H9 (cell line): ENCODE data around the gene HIVEP1. TPM values are rescaled to one million over a fixed set of nuclear protein-coding genes. Genes with fewer than 3 reads are reported as not detected.

Source experiments
- DNase-seq: peaks from one replicate; pipeline ENCODE4 v3.0.0-alpha.2; 2017
- H2AFZ ChIP-seq: one replicate; pipeline ENCODE4 v1.6.1; 2013; ENCODE audit warnings: mild to moderate bottlenecking, low read length, control low read depth, moderate library complexity
- H2AK5ac ChIP-seq: 2 replicates; pipeline ENCODE4 v1.6.1; 2013; ENCODE audit warnings: low read length, control low read depth, mixed read lengths; ENCODE audit not compliant: insufficient read length
- H2BK120ac ChIP-seq: one replicate; pipeline ENCODE4 v1.6.1; 2013; ENCODE audit warnings: low read depth, mild to moderate bottlenecking, low read length, control low read depth, inconsistent platforms; ENCODE audit not compliant: poor library complexity, severe bottlenecking
- H2BK12ac ChIP-seq: 2 replicates; pipeline ENCODE4 v1.6.1; 2013; ENCODE audit warnings: low read length, control low read depth, mixed read lengths, low read depth; ENCODE audit not compliant: insufficient read length
- H2BK15ac ChIP-seq: 2 replicates; pipeline ENCODE4 v1.6.1; 2013; ENCODE audit warnings: low read depth, low read length, control low read depth
- H2BK20ac ChIP-seq: one replicate; pipeline ENCODE4 v1.6.1; 2013; ENCODE audit warnings: low read depth, mild to moderate bottlenecking, low read length, control low read depth, inconsistent platforms; ENCODE audit not compliant: poor library complexity, severe bottlenecking
- H2BK5ac ChIP-seq: 2 replicates; pipeline ENCODE4 v1.6.1; 2013; ENCODE audit warnings: low read length, control low read depth, mixed read lengths; ENCODE audit not compliant: insufficient read length
- H3K14ac ChIP-seq: 2 replicates; pipeline ENCODE4 v1.6.1; 2013; ENCODE audit warnings: low read length, control low read depth; ENCODE audit not compliant: insufficient read depth
- H3K18ac ChIP-seq: 2 replicates; pipeline ENCODE4 v1.6.1; 2013; ENCODE audit warnings: low read depth, mild to moderate bottlenecking, mixed read lengths, low read length, control low read depth; ENCODE audit not compliant: insufficient read length
- H3K23ac ChIP-seq: 2 replicates; pipeline ENCODE4 v1.6.1; 2013; ENCODE audit warnings: low read length, control low read depth, mixed read lengths, low read depth; ENCODE audit not compliant: insufficient read length
- H3K23me2 ChIP-seq: 2 replicates; pipeline ENCODE4 v1.6.1; 2013; ENCODE audit warnings: low read depth, mild to moderate bottlenecking, mixed read lengths, low read length, control low read depth; ENCODE audit not compliant: insufficient read length, poor library complexity, severe bottlenecking
- H3K27ac ChIP-seq: 2 replicates; pipeline ENCODE4 v1.5.1; 2013; ENCODE audit warnings: low read length, control low read depth, mixed read lengths, low read depth; ENCODE audit not compliant: insufficient read length
- H3K27me3 ChIP-seq: 2 replicates; pipeline ENCODE4 v1.6.1; 2013; ENCODE audit warnings: low read length, control low read depth, inconsistent platforms; ENCODE audit not compliant: insufficient read depth
- H3K4ac ChIP-seq: 2 replicates; pipeline ENCODE4 v1.6.1; 2013; ENCODE audit warnings: low read depth, mild to moderate bottlenecking, control low read depth, inconsistent platforms, low read length, moderate library complexity
- H3K4me1 ChIP-seq: 2 replicates; pipeline ENCODE4 v1.6.1; 2013; ENCODE audit warnings: low read length, control low read depth, inconsistent platforms; ENCODE audit not compliant: insufficient read depth
- H3K4me2 ChIP-seq: 2 replicates; pipeline ENCODE4 v1.6.1; 2013; ENCODE audit warnings: low read length, control low read depth, mixed read lengths; ENCODE audit not compliant: insufficient read length, insufficient read depth
- H3K56ac ChIP-seq: 2 replicates; pipeline ENCODE4 v1.6.1; 2013; ENCODE audit warnings: low read depth, mild to moderate bottlenecking, mixed read lengths, low read length, control low read depth; ENCODE audit not compliant: insufficient read length
- H3K79me1 ChIP-seq: 2 replicates; pipeline ENCODE4 v1.6.1; 2013; ENCODE audit warnings: low read depth, mild to moderate bottlenecking, moderate library complexity, low read length, control low read depth, inconsistent platforms; ENCODE audit not compliant: insufficient read depth, poor library complexity, severe bottlenecking
- H3K79me2 ChIP-seq: 2 replicates; pipeline ENCODE4 v1.6.1; 2013; ENCODE audit warnings: low read length, control low read depth, inconsistent platforms; ENCODE audit not compliant: insufficient read depth
- H3K9ac ChIP-seq: 2 replicates; pipeline ENCODE4 v1.6.1; 2013; ENCODE audit warnings: low read length, control low read depth, mixed read lengths; ENCODE audit not compliant: insufficient read length; ENCODE audit errors: extremely low read depth
- H3K9me3 ChIP-seq: one replicate; pipeline ENCODE4 v1.6.1; 2013; ENCODE audit warnings: low read depth, low read length, inconsistent platforms; ENCODE audit not compliant: control insufficient read depth
- H3T11ph ChIP-seq: one replicate; pipeline ENCODE4 v1.6.1; 2013; ENCODE audit warnings: mild to moderate bottlenecking, low read length, control low read depth, inconsistent platforms
- H4K20me1 ChIP-seq: one replicate; pipeline ENCODE4 v1.6.1; 2013; ENCODE audit not compliant: control insufficient read depth, insufficient read length, insufficient read depth
- H4K5ac ChIP-seq: 2 replicates; pipeline ENCODE4 v1.6.1; 2013; ENCODE audit warnings: low read depth, mild to moderate bottlenecking, mixed read lengths, low read length, control low read depth; ENCODE audit not compliant: insufficient read length
- H4K8ac ChIP-seq: replicated peaks from 2 replicates; pipeline ENCODE4 v1.6.1; 2013; ENCODE audit warnings: low read length, control low read depth, mixed read lengths, low read depth; ENCODE audit not compliant: insufficient read length
- H4K91ac ChIP-seq: 2 replicates; pipeline ENCODE4 v1.6.1; 2013; ENCODE audit warnings: low read depth, mild to moderate bottlenecking, moderate library complexity, mixed read lengths, low read length, control low read depth; ENCODE audit not compliant: insufficient read length
- H3K27ac Mint-ChIP-seq, 3 experiments: 2 replicates in 2 of 3; 3 replicates in 1 of 3; pipeline ENCODE4 v1.8.0; 2020 to 2021; ENCODE audit warnings: mixed read lengths in 3 of 3, mild to moderate bottlenecking in 1 of 3, moderate library complexity in 1 of 3
- H3K27me3 Mint-ChIP-seq: 2 replicates; pipeline ENCODE4 v1.8.0; 2021; ENCODE audit warnings: low read depth, mild to moderate bottlenecking, moderate library complexity, mixed read lengths
- H3K36me3 Mint-ChIP-seq, 3 experiments: 2 replicates in 2 of 3; 3 replicates in 1 of 3; pipeline ENCODE4 v1.8.0; 2020 to 2021; ENCODE audit warnings: low read depth in 3 of 3, mixed read lengths in 3 of 3; ENCODE audit not compliant: insufficient read depth in 1 of 3
- H3K4me1 Mint-ChIP-seq, 2 experiments: 2 replicates each; pipeline ENCODE4 v1.8.0; 2020; ENCODE audit warnings: mixed read lengths in 2 of 2
- H3K4me3 Mint-ChIP-seq, 2 experiments: 2 replicates in 1 of 2; 3 replicates in 1 of 2; pipeline ENCODE4 v1.8.0; 2020 to 2021; ENCODE audit warnings: mild to moderate bottlenecking in 2 of 2, mixed read lengths in 2 of 2, moderate library complexity in 1 of 2
- H3K9me3 Mint-ChIP-seq, 2 experiments: 2 replicates in 1 of 2; 3 replicates in 1 of 2; pipeline ENCODE4 v1.8.0; 2020; ENCODE audit warnings: mild to moderate bottlenecking in 2 of 2, mixed read lengths in 2 of 2, moderate library complexity in 1 of 2
- CTCF ChIP-seq: fragments of 200-600 bp; sonication (generic); conservative IDR thresholded peaks from 3 replicates; pipeline ENCODE4 v1.8.0; 2021; ENCODE audit warnings: antibody characterized with exemption, mild to moderate bottlenecking
- WGBS: extraction: QIAGEN DNeasy Blood & Tissue Kit; methylation state at CpG from one replicate; pipeline ENCODE4 v1.1.7; 2013; ENCODE audit warnings: missing lambda C conversion rate, low lambda C conversion rate, mixed read lengths; ENCODE audit not compliant: insufficient read length; ENCODE audit errors: extremely low coverage; 5-methylcytosine and 5-hydroxymethylcytosine counted together
- total RNA-seq: library from RNA; stranded (reverse); gene quantifications from 2 replicates; pipeline ENCODE4 v1.2.1, GENCODE V29; 2021

The HIVEP1 gene
- total RNA-seq, 1 experiment from 2014 or later: 44.2 TPM

- WGBS: no CpG with 5 or more reads among the region's 11 CpGs
- H3K4ac ChIP-seq: no peak overlapping the region
Measured at GRCh38 chr6:12149944-12150510, 137.9 kb downstream of the HIVEP1 start.

More at GRCh38 chr6:12149944-12150510, 137.9 kb downstream of the HIVEP1 start:
- H3K79me2 ChIP-seq: no peaks in the 10 kb centered on the region
- peak overlapping the region in 1 of 3 experiments; percentile 24; a peak in 1 of 7 replicates for H3K27ac Mint-ChIP-seq
- no peaks in the 10 kb centered on the region for H3K9me3 Mint-ChIP-seq
- H2AK5ac ChIP-seq: no peak overlapping the region
- no peak overlapping the region for H3K4me2 ChIP-seq
- H2AFZ ChIP-seq: no peak overlapping the region
- H3K36me3 Mint-ChIP-seq: peaks cover 0 to 2% (median 2%) of the 10 kb centered on the region in 3 experiments; a peak in 4 of 7 replicates
- no peaks in the 10 kb centered on the region for H4K20me1 ChIP-seq
- TF ChIP-seq CTCF: no peak
- H3K4me3 Mint-ChIP-seq: no peak overlapping the region
- H3T11ph ChIP-seq: no peak overlapping the region
- no peak overlapping the region for H2BK120ac ChIP-seq
- no peak overlapping the region for H2BK15ac ChIP-seq
- H3K23ac ChIP-seq: no peak overlapping the region
- no peaks in the 10 kb centered on the region for H3K4me1 ChIP-seq
- no peak overlapping the region for H2BK12ac ChIP-seq
- H4K91ac ChIP-seq: no peak overlapping the region
- no peak for DNase-seq
- no peak overlapping the region for H2BK20ac ChIP-seq
- H3K23me2 ChIP-seq: no peaks in the 10 kb centered on the region
- H3K27me3 ChIP-seq: no peaks in the 10 kb centered on the region
- H2BK5ac ChIP-seq: no peak overlapping the region
- peaks cover 5 to 7% of the 10 kb centered on the region in 2 experiments for H3K4me1 Mint-ChIP-seq
- no peak overlapping the region for H3K18ac ChIP-seq
- no peak overlapping the region for H3K14ac ChIP-seq
- no peak overlapping the region for H3K27ac ChIP-seq
- H3K9me3 ChIP-seq: no peaks in the 10 kb centered on the region
- H4K5ac ChIP-seq: no peak overlapping the region
- H3K79me1 ChIP-seq: no peaks in the 10 kb centered on the region
- no peaks in the 10 kb centered on the region for H3K27me3 Mint-ChIP-seq
- H3K56ac ChIP-seq: no peak overlapping the region
- no peak overlapping the region for H4K8ac ChIP-seq
- H3K9ac ChIP-seq: no peak overlapping the region
